HL-60 (cell line): Measurements from ENCODE around the gene BTG1.

ENCODE experiments used
- DNase-seq, 2 experiments: peaks; one replicate each; pipeline ENCODE4 v3.0.0-alpha.2; 2010 to 2020; ENCODE audit warnings: low read depth in 1 of 2, low spot score in 1 of 2
- H3K27ac ChIP-seq: fragments of 250-450 bp; sonication (Bioruptor Pico); replicated peaks from 2 replicates; pipeline ENCODE4 v1.5.1; 2020; ENCODE audit warnings: mild to moderate bottlenecking, moderate library complexity
- H3K27me3 ChIP-seq: fragments of 250-450 bp; sonication (Bioruptor Pico); 2 replicates; pipeline ENCODE4 v1.5.1; 2021; ENCODE audit warnings: mild to moderate bottlenecking, moderate library complexity; ENCODE audit not compliant: insufficient read depth, poor library complexity, severe bottlenecking
- H3K4me3 ChIP-seq: replicated peaks from 2 replicates; pipeline ENCODE4 v1.5.1; 2011; ENCODE audit warnings: mild to moderate bottlenecking, control low read depth, low read length; ENCODE audit not compliant: insufficient read depth
- GABPA ChIP-seq: IDR thresholded peaks from 2 replicates; pipeline ENCODE4 v1.6.1; 2012; ENCODE audit warnings: low read depth
- POLR2AphosphoS5 ChIP-seq: IDR thresholded peaks from 2 replicates; pipeline ENCODE4 v1.6.1; 2012; ENCODE audit warnings: low read depth
- SPI1 ChIP-seq: IDR thresholded peaks from 2 replicates; pipeline ENCODE4 v1.6.1; 2012; ENCODE audit warnings: low read depth, mild to moderate bottlenecking, borderline replicate concordance
- TF ChIP-seq, protein P1 (sequence below): IDR thresholded peaks from 2 replicates; pipeline ENCODE4 v1.6.1; 2012; ENCODE audit warnings: low read depth; ENCODE audit not compliant: insufficient replicate concordance
- TF ChIP-seq, protein P2 (sequence below): IDR thresholded peaks from one replicate; pipeline ENCODE4 v1.5.1; 2011; ENCODE audit warnings: low read length, control low read depth, inconsistent platforms; ENCODE audit not compliant: insufficient read depth

Gene BTG1

DNA sequence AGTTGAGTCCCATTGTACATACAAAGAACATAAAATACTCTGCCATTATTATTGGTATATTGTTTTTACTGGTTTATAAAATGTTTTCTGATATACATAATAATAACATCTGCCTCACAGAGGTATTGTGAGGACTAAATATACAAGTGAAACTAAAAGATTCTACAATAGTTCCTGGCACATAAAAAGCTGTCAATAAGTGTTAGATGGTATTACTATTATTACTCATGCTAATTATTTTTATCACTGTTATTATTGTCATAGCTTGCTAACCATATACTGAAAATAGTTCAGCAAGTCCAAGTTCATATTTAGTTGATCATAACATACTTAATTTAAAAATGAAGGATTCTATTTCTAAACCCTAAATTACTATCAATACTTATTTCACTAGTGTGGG is 34.4 kb downstream of the BTG1 start:
- DNase-seq, result no peak
- no peak overlapping the region for H3K4me3 ChIP-seq
- no peak overlapping the region for H3K27ac ChIP-seq
- H3K27me3 ChIP-seq, result no peaks in the 10 kb centered on the region
- TF ChIP-seq, protein P1, sequence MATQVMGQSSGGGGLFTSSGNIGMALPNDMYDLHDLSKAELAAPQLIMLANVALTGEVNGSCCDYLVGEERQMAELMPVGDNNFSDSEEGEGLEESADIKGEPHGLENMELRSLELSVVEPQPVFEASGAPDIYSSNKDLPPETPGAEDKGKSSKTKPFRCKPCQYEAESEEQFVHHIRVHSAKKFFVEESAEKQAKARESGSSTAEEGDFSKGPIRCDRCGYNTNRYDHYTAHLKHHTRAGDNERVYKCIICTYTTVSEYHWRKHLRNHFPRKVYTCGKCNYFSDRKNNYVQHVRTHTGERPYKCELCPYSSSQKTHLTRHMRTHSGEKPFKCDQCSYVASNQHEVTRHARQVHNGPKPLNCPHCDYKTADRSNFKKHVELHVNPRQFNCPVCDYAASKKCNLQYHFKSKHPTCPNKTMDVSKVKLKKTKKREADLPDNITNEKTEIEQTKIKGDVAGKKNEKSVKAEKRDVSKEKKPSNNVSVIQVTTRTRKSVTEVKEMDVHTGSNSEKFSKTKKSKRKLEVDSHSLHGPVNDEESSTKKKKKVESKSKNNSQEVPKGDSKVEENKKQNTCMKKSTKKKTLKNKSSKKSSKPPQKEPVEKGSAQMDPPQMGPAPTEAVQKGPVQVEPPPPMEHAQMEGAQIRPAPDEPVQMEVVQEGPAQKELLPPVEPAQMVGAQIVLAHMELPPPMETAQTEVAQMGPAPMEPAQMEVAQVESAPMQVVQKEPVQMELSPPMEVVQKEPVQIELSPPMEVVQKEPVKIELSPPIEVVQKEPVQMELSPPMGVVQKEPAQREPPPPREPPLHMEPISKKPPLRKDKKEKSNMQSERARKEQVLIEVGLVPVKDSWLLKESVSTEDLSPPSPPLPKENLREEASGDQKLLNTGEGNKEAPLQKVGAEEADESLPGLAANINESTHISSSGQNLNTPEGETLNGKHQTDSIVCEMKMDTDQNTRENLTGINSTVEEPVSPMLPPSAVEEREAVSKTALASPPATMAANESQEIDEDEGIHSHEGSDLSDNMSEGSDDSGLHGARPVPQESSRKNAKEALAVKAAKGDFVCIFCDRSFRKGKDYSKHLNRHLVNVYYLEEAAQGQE, result no peak
- TF ChIP-seq SPI1 (no peak), POLR2AphosphoS5 (no peak), GABPA (no peak)
- TF ChIP-seq, protein P2, sequence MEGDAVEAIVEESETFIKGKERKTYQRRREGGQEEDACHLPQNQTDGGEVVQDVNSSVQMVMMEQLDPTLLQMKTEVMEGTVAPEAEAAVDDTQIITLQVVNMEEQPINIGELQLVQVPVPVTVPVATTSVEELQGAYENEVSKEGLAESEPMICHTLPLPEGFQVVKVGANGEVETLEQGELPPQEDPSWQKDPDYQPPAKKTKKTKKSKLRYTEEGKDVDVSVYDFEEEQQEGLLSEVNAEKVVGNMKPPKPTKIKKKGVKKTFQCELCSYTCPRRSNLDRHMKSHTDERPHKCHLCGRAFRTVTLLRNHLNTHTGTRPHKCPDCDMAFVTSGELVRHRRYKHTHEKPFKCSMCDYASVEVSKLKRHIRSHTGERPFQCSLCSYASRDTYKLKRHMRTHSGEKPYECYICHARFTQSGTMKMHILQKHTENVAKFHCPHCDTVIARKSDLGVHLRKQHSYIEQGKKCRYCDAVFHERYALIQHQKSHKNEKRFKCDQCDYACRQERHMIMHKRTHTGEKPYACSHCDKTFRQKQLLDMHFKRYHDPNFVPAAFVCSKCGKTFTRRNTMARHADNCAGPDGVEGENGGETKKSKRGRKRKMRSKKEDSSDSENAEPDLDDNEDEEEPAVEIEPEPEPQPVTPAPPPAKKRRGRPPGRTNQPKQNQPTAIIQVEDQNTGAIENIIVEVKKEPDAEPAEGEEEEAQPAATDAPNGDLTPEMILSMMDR, result no peak

DNA sequence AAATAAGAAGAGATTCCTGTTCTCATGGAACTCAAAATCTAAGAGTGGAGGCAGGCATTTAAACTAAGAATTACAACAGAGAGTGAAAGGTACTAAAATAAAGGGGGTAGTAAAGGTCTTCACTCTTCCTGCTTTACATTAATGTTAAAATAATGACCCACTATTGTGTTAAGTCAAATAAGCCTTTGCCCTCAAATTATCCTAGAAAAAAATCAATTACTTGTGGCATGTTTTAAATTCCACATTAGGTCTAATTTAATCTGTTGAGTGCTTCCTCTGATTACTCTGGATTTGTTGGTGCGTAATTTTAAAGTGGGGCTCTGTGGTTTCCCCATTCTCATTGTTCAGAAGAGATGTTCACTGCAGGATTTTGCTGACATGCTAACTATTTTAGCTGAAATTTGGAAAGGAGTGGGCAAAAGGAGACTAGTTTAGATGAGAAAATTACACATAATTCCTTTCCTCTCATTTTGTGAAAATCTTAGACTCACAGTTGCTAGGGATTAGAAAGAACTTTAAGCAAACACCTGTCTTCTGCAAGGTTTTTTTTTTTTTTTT is 35.5 kb downstream of the BTG1 start:
- Histone ChIP-seq H3K4me3 (no peak overlapping the region), H3K27me3 (no peaks in the 10 kb centered on the region), H3K27ac (peak overlapping the region; percentile 83)
- TF ChIP-seq SPI1, result no peak
- TF ChIP-seq, protein P1, result no peak
- TF ChIP-seq POLR2AphosphoS5, result no peak
- TF ChIP-seq, protein P2, result no peak
- no peak for TF ChIP-seq GABPA
- no peak for DNase-seq

DNA sequence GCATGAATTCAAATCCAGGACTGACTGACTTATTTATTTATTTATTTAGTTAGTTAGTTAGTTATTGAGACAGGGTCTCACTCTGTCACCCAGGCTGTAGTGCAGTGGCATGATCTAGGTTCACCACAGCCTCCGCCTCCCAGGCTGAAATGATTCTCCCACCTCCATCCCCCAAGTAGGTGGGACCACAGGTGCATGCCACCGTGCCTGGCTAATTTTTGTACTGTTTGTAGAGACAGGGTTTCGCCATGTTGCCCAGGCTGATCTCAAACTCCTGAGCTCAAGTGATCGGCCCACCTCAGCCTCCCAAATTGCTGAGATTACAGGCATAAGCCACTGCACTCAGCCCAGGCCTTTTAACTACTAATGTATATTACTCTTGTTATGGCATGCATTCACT is 36.0 kb downstream of the BTG1 start:
- H3K27me3 ChIP-seq, result no peaks in the 10 kb centered on the region
- H3K27ac ChIP-seq, result peak overlapping the region; percentile 83
- DNase-seq, result no peak
- TF ChIP-seq POLR2AphosphoS5, result no peak
- TF ChIP-seq, protein P1, result no peak
- TF ChIP-seq GABPA, result no peak
- no peak for TF ChIP-seq SPI1
- TF ChIP-seq, protein P2, result no peak
- no peak overlapping the region for H3K4me3 ChIP-seq
